ENCODE measurements around the gene NUP93.

Gene NUP93

GRCh38 chr16:56841659-56842058 lies 111.7 kb downstream of the NUP93 start:
- ChIA-PET CTCF (interaction anchor here (2.0 kb wide), 1 partner anchor 11 kb away, joined by 6 read pairs; no protein-coding TSS in a partner anchor), POLR2A (interaction anchor here (0.6 kb wide), 1 partner anchor 254 kb away, joined by 3 read pairs; no protein-coding TSS in a partner anchor)
- Histone ChIP-seq H3K27me3 (replicated peaks in 2 of 5; ENCODE audit: control insufficient read depth in 4 of 5, insufficient read depth in 5 of 5, low read length in 4 of 5) (no peaks in the 10 kb centered on the region), H3K36me3 (ENCODE audit: control insufficient read depth in 4 of 4, insufficient read depth in 4 of 4, low read length in 3 of 4) (peaks cover 17 to 77% (median 58%) of the 10 kb centered on the region in 4 experiments), H3K4me1 (ENCODE audit: control extremely low read depth in 1 of 4, control insufficient read depth in 4 of 4, insufficient read depth in 4 of 4, low read length in 3 of 4) (no peaks in the 10 kb centered on the region), H3K4me3 (ENCODE audit: control insufficient read depth in 1 of 7, extremely low read depth in 1 of 7, insufficient read depth in 4 of 7, low read depth in 2 of 7, low read length in 6 of 7) (no peak overlapping the region), H3K9me3 (ENCODE audit: control extremely low read depth in 1 of 5, control insufficient read depth in 4 of 5, insufficient read depth in 2 of 5, low read depth in 1 of 5, low read length in 4 of 5) (no peaks in the 10 kb centered on the region), H3K27ac (ENCODE audit: insufficient read depth in 1 of 2, low read depth in 1 of 2, low read length in 2 of 2, poor library complexity in 1 of 2, severe bottlenecking in 2 of 2) (no peak overlapping the region)
- DNase-seq, result no peak
- 96% methylated on average over 9 of the region's 10 CpGs for WGBS (ENCODE audit: insufficient coverage)

GRCh38 chr16:56842133-56842532 lies 112.2 kb downstream of the NUP93 start:
- no peaks in the 10 kb centered on the region for H3K27me3 ChIP-seq (replicated peaks in 2 of 5; ENCODE audit: control insufficient read depth in 4 of 5, insufficient read depth in 5 of 5, low read length in 4 of 5)
- H3K27ac ChIP-seq (ENCODE audit: insufficient read depth in 1 of 2, low read depth in 1 of 2, low read length in 2 of 2, poor library complexity in 1 of 2, severe bottlenecking in 2 of 2), result no peak overlapping the region
- no peak overlapping the region for H3K4me3 ChIP-seq (ENCODE audit: control insufficient read depth in 1 of 7, extremely low read depth in 1 of 7, insufficient read depth in 4 of 7, low read depth in 2 of 7, low read length in 6 of 7)
- no peak for DNase-seq
- peaks cover 17 to 72% (median 55%) of the 10 kb centered on the region in 4 experiments for H3K36me3 ChIP-seq (ENCODE audit: control insufficient read depth in 4 of 4, insufficient read depth in 4 of 4, low read length in 3 of 4)
- no peaks in the 10 kb centered on the region for H3K4me1 ChIP-seq (ENCODE audit: control extremely low read depth in 1 of 4, control insufficient read depth in 4 of 4, insufficient read depth in 4 of 4, low read length in 3 of 4)
- ChIA-PET CTCF (interaction anchor here (1.2 to 2.0 kb wide), 4 partner anchors 10 to 25 kb away, joined by 3 to 6 read pairs (median 4); no protein-coding TSS in a partner anchor), POLR2A (interaction anchor here (0.6 kb wide), 1 partner anchor 253 kb away, joined by 3 read pairs; no protein-coding TSS in a partner anchor)
- no peaks in the 10 kb centered on the region for H3K9me3 ChIP-seq (ENCODE audit: control extremely low read depth in 1 of 5, control insufficient read depth in 4 of 5, insufficient read depth in 2 of 5, low read depth in 1 of 5, low read length in 4 of 5)

DNA sequence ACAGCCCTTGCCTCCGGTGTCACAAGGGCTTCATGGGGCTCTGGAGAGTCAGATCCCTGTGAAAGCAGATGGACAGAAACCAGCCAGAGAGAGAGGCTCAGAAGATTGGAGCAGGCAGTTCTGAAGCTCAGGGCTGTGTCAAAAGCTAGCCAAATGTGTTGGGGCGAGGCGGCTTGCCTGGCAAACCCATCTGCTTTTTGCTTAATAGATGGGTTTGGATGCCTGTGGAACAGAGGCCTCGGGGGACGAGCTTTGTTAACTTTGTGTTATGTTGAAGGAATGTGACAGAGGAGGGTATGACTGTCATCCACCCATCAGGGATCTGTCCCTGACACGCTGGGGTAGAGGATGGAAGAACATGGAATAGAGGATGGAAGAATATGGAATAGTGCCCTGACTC lies 114.1 kb downstream of the NUP93 start:
- Histone ChIP-seq H3K27ac (ENCODE audit: insufficient read depth in 1 of 2, low read depth in 1 of 2, low read length in 2 of 2, poor library complexity in 1 of 2, severe bottlenecking in 2 of 2) (no peak overlapping the region), H3K4me1 (ENCODE audit: control extremely low read depth in 1 of 4, control insufficient read depth in 4 of 4, insufficient read depth in 4 of 4, low read length in 3 of 4) (peaks cover 4 to 18% (median 14%) of the 10 kb centered on the region in 4 experiments), H3K27me3 (replicated peaks in 2 of 5; ENCODE audit: control insufficient read depth in 4 of 5, insufficient read depth in 5 of 5, low read length in 4 of 5) (no peaks in the 10 kb centered on the region), H3K4me3 (ENCODE audit: control insufficient read depth in 1 of 7, extremely low read depth in 1 of 7, insufficient read depth in 4 of 7, low read depth in 2 of 7, low read length in 6 of 7) (no peak overlapping the region), H3K9me3 (ENCODE audit: control extremely low read depth in 1 of 5, control insufficient read depth in 4 of 5, insufficient read depth in 2 of 5, low read depth in 1 of 5, low read length in 4 of 5) (no peaks in the 10 kb centered on the region), H3K36me3 (ENCODE audit: control insufficient read depth in 4 of 4, insufficient read depth in 4 of 4, low read length in 3 of 4) (peaks cover 15 to 55% (median 42%) of the 10 kb centered on the region in 4 experiments)
- DNase-seq, result no peak
- POLR2A ChIA-PET, result no interaction called here
- 100% methylated on average over 6 of the region's 6 CpGs for WGBS (ENCODE audit: insufficient coverage)
- CTCF ChIA-PET, result interaction anchor here (2.0 kb wide), 1 partner anchor 23 kb away, joined by 4 read pairs; no protein-coding TSS in a partner anchor

- 76% methylated on average over 9 of the region's 9 CpGs for WGBS (ENCODE audit: insufficient coverage)
- peak in 1 of 3 donors; percentile 23 for DNase-seq
- POLR2A ChIA-PET, result interaction anchor here (1.3 kb wide), 1 partner anchor 12 kb away, joined by 4 read pairs; no protein-coding TSS in a partner anchor
- Histone ChIP-seq H3K4me3 (ENCODE audit: control insufficient read depth in 1 of 7, extremely low read depth in 1 of 7, insufficient read depth in 4 of 7, low read depth in 2 of 7, low read length in 6 of 7) (no peak overlapping the region), H3K36me3 (ENCODE audit: control insufficient read depth in 4 of 4, insufficient read depth in 4 of 4, low read length in 3 of 4) (peaks cover 11 to 32% (median 25%) of the 10 kb centered on the region in 4 experiments), H3K9me3 (ENCODE audit: control extremely low read depth in 1 of 5, control insufficient read depth in 4 of 5, insufficient read depth in 2 of 5, low read depth in 1 of 5, low read length in 4 of 5) (no peaks in the 10 kb centered on the region), H3K27me3 (replicated peaks in 2 of 5; ENCODE audit: control insufficient read depth in 4 of 5, insufficient read depth in 5 of 5, low read length in 4 of 5) (no peaks in the 10 kb centered on the region), H3K27ac (ENCODE audit: insufficient read depth in 1 of 2, low read depth in 1 of 2, low read length in 2 of 2, poor library complexity in 1 of 2, severe bottlenecking in 2 of 2) (no peak overlapping the region), H3K4me1 (ENCODE audit: control extremely low read depth in 1 of 4, control insufficient read depth in 4 of 4, insufficient read depth in 4 of 4, low read length in 3 of 4) (peaks cover 4 to 33% (median 28%) of the 10 kb centered on the region in 4 experiments)
- CTCF ChIA-PET, result interaction anchor here (1.2 to 1.4 kb wide), 2 partner anchors 19 to 54 kb away, joined by 3 to 6 read pairs; no protein-coding TSS in a partner anchor
Measured at GRCh38 chr16:56847173-56847910, 117.4 kb downstream of the NUP93 start.

GRCh38 chr16:56848029-56848936 lies 118.4 kb downstream of the NUP93 start:
- ChIA-PET POLR2A (interaction anchor here (1.3 kb wide), 1 partner anchor 11 kb away, joined by 4 read pairs; no protein-coding TSS in a partner anchor), CTCF (interaction anchor here (0.6 to 1.5 kb wide), 8 partner anchors 8 to 292 kb away, joined by 3 to 8 read pairs (median 4); no protein-coding TSS in a partner anchor)
- Histone ChIP-seq H3K4me1 (ENCODE audit: control extremely low read depth in 1 of 4, control insufficient read depth in 4 of 4, insufficient read depth in 4 of 4, low read length in 3 of 4) (peaks cover 4 to 38% (median 31%) of the 10 kb centered on the region in 4 experiments), H3K27ac (ENCODE audit: insufficient read depth in 1 of 2, low read depth in 1 of 2, low read length in 2 of 2, poor library complexity in 1 of 2, severe bottlenecking in 2 of 2) (no peak overlapping the region), H3K27me3 (replicated peaks in 2 of 5; ENCODE audit: control insufficient read depth in 4 of 5, insufficient read depth in 5 of 5, low read length in 4 of 5) (no peaks in the 10 kb centered on the region), H3K36me3 (ENCODE audit: control insufficient read depth in 4 of 4, insufficient read depth in 4 of 4, low read length in 3 of 4) (peaks cover 8 to 24% (median 15%) of the 10 kb centered on the region in 4 experiments), H3K9me3 (ENCODE audit: control extremely low read depth in 1 of 5, control insufficient read depth in 4 of 5, insufficient read depth in 2 of 5, low read depth in 1 of 5, low read length in 4 of 5) (no peaks in the 10 kb centered on the region), H3K4me3 (ENCODE audit: control insufficient read depth in 1 of 7, extremely low read depth in 1 of 7, insufficient read depth in 4 of 7, low read depth in 2 of 7, low read length in 6 of 7) (no peak overlapping the region)
- peak; percentile 49 to 67 (median 57) for DNase-seq
- 61% methylated on average over 10 of the region's 11 CpGs for WGBS (ENCODE audit: insufficient coverage)

GRCh38 chr16:56848955-56849689 lies 119.2 kb downstream of the NUP93 start:
- H3K27ac ChIP-seq (ENCODE audit: insufficient read depth in 1 of 2, low read depth in 1 of 2, low read length in 2 of 2, poor library complexity in 1 of 2, severe bottlenecking in 2 of 2), result no peak overlapping the region

More at GRCh38 chr16:56848955-56849689, 119.2 kb downstream of the NUP93 start:
- Histone ChIP-seq H3K9me3 (ENCODE audit: control extremely low read depth in 1 of 5, control insufficient read depth in 4 of 5, insufficient read depth in 2 of 5, low read depth in 1 of 5, low read length in 4 of 5) (no peaks in the 10 kb centered on the region), H3K4me1 (ENCODE audit: control extremely low read depth in 1 of 4, control insufficient read depth in 4 of 4, insufficient read depth in 4 of 4, low read length in 3 of 4) (peaks cover 4 to 38% (median 31%) of the 10 kb centered on the region in 4 experiments), H3K27me3 (replicated peaks in 2 of 5; ENCODE audit: control insufficient read depth in 4 of 5, insufficient read depth in 5 of 5, low read length in 4 of 5) (no peaks in the 10 kb centered on the region), H3K36me3 (ENCODE audit: control insufficient read depth in 4 of 4, insufficient read depth in 4 of 4, low read length in 3 of 4) (peaks cover 3 to 18% (median 10%) of the 10 kb centered on the region in 4 experiments), H3K4me3 (ENCODE audit: control insufficient read depth in 1 of 7, extremely low read depth in 1 of 7, insufficient read depth in 4 of 7, low read depth in 2 of 7, low read length in 6 of 7) (no peak overlapping the region)
- POLR2A ChIA-PET, result interaction anchor here (0.6 kb wide), 1 partner anchor 18 kb away, joined by 3 read pairs; no protein-coding TSS in a partner anchor
- 92% methylated on average over 6 of the region's 7 CpGs for WGBS (ENCODE audit: insufficient coverage)
- CTCF ChIA-PET, result interaction anchor here (0.6 to 1.8 kb wide), 7 partner anchors 9 to 293 kb away, joined by 3 to 8 read pairs (median 4); no protein-coding TSS in a partner anchor
- DNase-seq, result no peak

Data from common myeloid progenitor, CD34-positive (primary cell).